GM21526 (cell line): ENCODE measurements around the gene FPGT.
"Not testable (repeated sequence)": the region's sequence is repeated elsewhere in the genome, so short reads cannot be mapped to it uniquely, and the experiment has no call there.

ENCODE experiments used
- ATAC-seq: cut with Tn5 transposase; IDR thresholded peaks from one replicate; pipeline ENCODE4 v1.9.1; 2021; ENCODE audit warnings: moderate library complexity; ENCODE audit not compliant: unreplicated experiment, low FRiP score

FPGT gene

GRCh38 chr1:74197657-74198552, at the start of gene FPGT, which contains the start of gene LRRIQ3:
Gene FPGT, plus strand, starts transcription at chr1:74198242. Its CDS starts 37 bp downstream, at chr1:74198279.
Gene LRRIQ3, minus strand, starts transcription at chr1:74198176. Its CDS starts 14,492 bp downstream, at chr1:74183684.
- peak; percentile 96 for ATAC-seq

GRCh38 chr1:74160046-74160445, 38.0 kb upstream of the FPGT start:
- no peak for ATAC-seq

GRCh38 chr1:74161497-74161896, 36.5 kb upstream of the FPGT start:
- no peak for ATAC-seq

GRCh38 chr1:74162333-74162732, 35.7 kb upstream of the FPGT start:
- no peak for ATAC-seq

GRCh38 chr1:74174423-74174822, 23.6 kb upstream of the FPGT start:
- not testable (repeated sequence) for ATAC-seq

GRCh38 chr1:74180490-74180889, 17.6 kb upstream of the FPGT start:
- no peak for ATAC-seq

GRCh38 chr1:74193908-74194307, 4.1 kb upstream of the FPGT start:
- no peak for ATAC-seq

- ATAC-seq: no peak
These were observed 2.7 kb upstream of the FPGT start for GRCh38 chr1:74195339-74195738.

- ATAC-seq: no peak
These were observed 787 bp upstream of the FPGT start for GRCh38 chr1:74197255-74197654.

GRCh38 chr1:74199504-74199903, 1.5 kb downstream of the FPGT start:
- ATAC-seq: no peak

GRCh38 chr1:74205266-74205665, 7.2 kb downstream of the FPGT start:
- no peak for ATAC-seq

GRCh38 chr1:74215229-74215628, 17.2 kb downstream of the FPGT start:
- ATAC-seq: no peak

- ATAC-seq: no peak
These were observed 24.7 kb downstream of the FPGT start for GRCh38 chr1:74222701-74223100.

- ATAC-seq: no peak
These were observed 25.4 kb downstream of the FPGT start for GRCh38 chr1:74223453-74223852.

GRCh38 chr1:74235153-74235552, 37.1 kb downstream of the FPGT start, which contains the start of gene TNNI3K:
Gene TNNI3K, plus strand, starts transcription at chr1:74235387. Its CDS starts 65 bp downstream, at chr1:74235452.
- ATAC-seq: no peak

GRCh38 chr1:74236440-74236839, 38.4 kb downstream of the FPGT start:
- ATAC-seq: no peak

- no peak for ATAC-seq
These were observed 39.0 kb downstream of the FPGT start for GRCh38 chr1:74237035-74237434.

GRCh38 chr1:74237787-74238186, 39.7 kb downstream of the FPGT start:
- no peak for ATAC-seq

GRCh38 chr1:74245168-74245772, 47.2 kb downstream of the FPGT start:
- no peak for ATAC-seq

- no peak for ATAC-seq
These were observed 48.3 kb downstream of the FPGT start for GRCh38 chr1:74246315-74246714.

- ATAC-seq: no peak
These were observed 50.0 kb downstream of the FPGT start for GRCh38 chr1:74247881-74248528.
